Measurements from ENCODE around the gene ASPG.

The ASPG gene

GRCh38 chr14:104081951-104082464 lies 3.5 kb upstream of the ASPG start:
- no peak overlapping the region for H3K4me3 ChIP-seq (ENCODE audit: low read depth, low read length)
- no peak for TF ChIP-seq CTCF (conservative IDR thresholded peaks at IDR 0.05; ENCODE audit: low read depth, low read length)
- no peak for DNase-seq (ENCODE audit: low read depth)

GRCh38 chr14:104082807-104083206 lies 2.7 kb upstream of the ASPG start:
- no peak for TF ChIP-seq CTCF (conservative IDR thresholded peaks at IDR 0.05; ENCODE audit: low read depth, low read length)
- no peak for DNase-seq (ENCODE audit: low read depth)
- no peak overlapping the region for H3K4me3 ChIP-seq (ENCODE audit: low read depth, low read length)

- H3K4me3 ChIP-seq (ENCODE audit: low read depth, low read length), result no peak overlapping the region
- no peak for TF ChIP-seq CTCF (conservative IDR thresholded peaks at IDR 0.05; ENCODE audit: low read depth, low read length)
- peak; percentile 22 for DNase-seq (ENCODE audit: low read depth)
Measured at GRCh38 chr14:104084251-104085002, 1.1 kb upstream of the ASPG start.

GRCh38 chr14:104085889-104086201 lies 345 bp downstream of the ASPG start:
- TF ChIP-seq CTCF (conservative IDR thresholded peaks at IDR 0.05; ENCODE audit: low read depth, low read length), result no peak
- H3K4me3 ChIP-seq (ENCODE audit: low read depth, low read length), result no peak overlapping the region
- DNase-seq (ENCODE audit: low read depth), result no peak

GRCh38 chr14:104086210-104086660 lies 735 bp downstream of the ASPG start:
- no peak for DNase-seq (ENCODE audit: low read depth)
- H3K4me3 ChIP-seq (ENCODE audit: low read depth, low read length), result no peak overlapping the region
- TF ChIP-seq CTCF (conservative IDR thresholded peaks at IDR 0.05; ENCODE audit: low read depth, low read length), result no peak

- no peak for TF ChIP-seq CTCF (conservative IDR thresholded peaks at IDR 0.05; ENCODE audit: low read depth, low read length)
- DNase-seq (ENCODE audit: low read depth), result no peak
- H3K4me3 ChIP-seq (ENCODE audit: low read depth, low read length), result no peak overlapping the region
Measured at GRCh38 chr14:104086661-104087461, 1.4 kb downstream of the ASPG start.

Data from choroid plexus epithelial cell (primary cell).